Calu3 (cell line): Measurements from ENCODE around the gene KLK4. TPM values are rescaled to one million over a fixed set of nuclear protein-coding genes. Genes with fewer than 3 reads are reported as not detected.

Source experiments
- BruUV-seq: library from RNA; stranded (reverse); fragments of 400-500 nt; replicated peaks from 2 replicates; lab custom pipeline; 2021; lab: Mats Ljungman, UMichigan
- CTCF ChIA-PET: fragments of 300-600 bp; sonication (Branson Sonifier 250); formaldehyde crosslinking; loops from one replicate; lab custom pipeline; 2022; ENCODE audit warnings: antibody characterized with exemption; lab: Charles Lee
- DNase-seq: peaks from one replicate; pipeline ENCODE4 v3.0.0; 2022
- H3K27ac Mint-ChIP-seq: one replicate; pipeline ENCODE4 v1.8.0; 2022; ENCODE audit warnings: mixed read lengths; ENCODE audit not compliant: unreplicated experiment
- H3K27me3 Mint-ChIP-seq: one replicate; pipeline ENCODE4 v1.8.0; 2022; ENCODE audit warnings: mixed read lengths; ENCODE audit not compliant: unreplicated experiment
- H3K36me3 Mint-ChIP-seq: one replicate; pipeline ENCODE4 v1.8.0; 2022; ENCODE audit warnings: mild to moderate bottlenecking, moderate library complexity, mixed read lengths; ENCODE audit not compliant: insufficient read depth, unreplicated experiment
- H3K4me1 Mint-ChIP-seq: one replicate; pipeline ENCODE4 v1.8.0; 2022; ENCODE audit warnings: mild to moderate bottlenecking, low read depth, mixed read lengths; ENCODE audit not compliant: unreplicated experiment
- H3K4me3 Mint-ChIP-seq: one replicate; pipeline ENCODE4 v1.8.0; 2022; ENCODE audit warnings: mild to moderate bottlenecking, low read depth, moderate library complexity, mixed read lengths; ENCODE audit not compliant: unreplicated experiment
- H3K9me3 Mint-ChIP-seq: one replicate; pipeline ENCODE4 v1.8.0; 2022; ENCODE audit warnings: low read depth, mixed read lengths; ENCODE audit not compliant: unreplicated experiment
- CTCF ChIP-seq: fragments of 200-600 bp; IDR thresholded peaks from one replicate; pipeline ENCODE4 v1.8.0; 2022; ENCODE audit warnings: antibody characterized with exemption; ENCODE audit not compliant: unreplicated experiment
- intact Hi-C: fragments of 100-400 bp; cut with micrococcal nuclease; formaldehyde crosslinking; loops from one replicate; pipeline ENCODE4 v1.10.0; 2022; ENCODE audit not compliant: unreplicated experiment
- total RNA-seq: library from RNA; stranded (reverse); gene quantifications from 2 replicates; pipeline ENCODE4 v1.2.3, GENCODE V29; 2022

Gene KLK4
- total RNA-seq, 1 experiment from 2014 or later, result not detected

GRCh38 chr19:50869479-50869878, 41.7 kb downstream of the KLK4 start:
- Mint-ChIP-seq H3K27ac (no peak overlapping the region), H3K9me3 (no peaks in the 10 kb centered on the region), H3K36me3 (no peaks in the 10 kb centered on the region), H3K4me1 (no peaks in the 10 kb centered on the region), H3K4me3 (no peak overlapping the region), H3K27me3 (no peaks in the 10 kb centered on the region)
- BruUV-seq, result no TSS peak
- no peak for TF ChIP-seq CTCF
- intact Hi-C loops, result no loop called here
- CTCF ChIA-PET, result no interaction called here
- no peak for DNase-seq

GRCh38 chr19:50861496-50862286, 49.5 kb downstream of the KLK4 start:
- Mint-ChIP-seq H3K36me3 (no peaks in the 10 kb centered on the region), H3K9me3 (no peaks in the 10 kb centered on the region), H3K27me3 (no peaks in the 10 kb centered on the region), H3K27ac (no peak overlapping the region), H3K4me3 (no peak overlapping the region), H3K4me1 (no peaks in the 10 kb centered on the region)
- no peak for TF ChIP-seq CTCF
- no peak for DNase-seq
- CTCF ChIA-PET, result no interaction called here
- intact Hi-C loops, result no loop called here
- BruUV-seq, result no TSS peak

- Mint-ChIP-seq H3K4me1 (no peaks in the 10 kb centered on the region), H3K36me3 (no peaks in the 10 kb centered on the region), H3K27ac (no peak overlapping the region), H3K9me3 (no peaks in the 10 kb centered on the region), H3K4me3 (no peak overlapping the region), H3K27me3 (no peaks in the 10 kb centered on the region)
- no peak for DNase-seq
- no peak for TF ChIP-seq CTCF
- CTCF ChIA-PET, result no interaction called here
- BruUV-seq, result no TSS peak
- intact Hi-C loops, result no loop called here
Measured at GRCh38 chr19:50861010-50861409, 50.2 kb downstream of the KLK4 start.

- BruUV-seq, result no TSS peak
Measured at GRCh38 chr19:50859849-50860248, 51.3 kb downstream of the KLK4 start.

More at GRCh38 chr19:50859849-50860248, 51.3 kb downstream of the KLK4 start:
- no peaks in the 10 kb centered on the region for H3K4me1 Mint-ChIP-seq
- H3K27ac Mint-ChIP-seq, result no peak overlapping the region
- no peaks in the 10 kb centered on the region for H3K27me3 Mint-ChIP-seq
- intact Hi-C loops, result no loop called here
- DNase-seq, result no peak
- CTCF ChIA-PET, result no interaction called here
- no peak for TF ChIP-seq CTCF
- H3K9me3 Mint-ChIP-seq, result no peaks in the 10 kb centered on the region
- no peaks in the 10 kb centered on the region for H3K36me3 Mint-ChIP-seq
- H3K4me3 Mint-ChIP-seq, result no peak overlapping the region
